Transverse colon (tissue), 4 donors: ENCODE measurements around the gene KRT72. TPM values are rescaled to one million over a fixed set of nuclear protein-coding genes. Genes with fewer than 3 reads are reported as not detected.

Experiments
- DNase-seq: peaks from one replicate; pipeline ENCODE4 v3.0.0-alpha.2; 2019
- H3K27ac ChIP-seq, 4 donors: fragments of 200-600 bp; sonication (generic); 2 replicates each; pipeline ENCODE4 v1.5.1; 2016 to 2018; ENCODE audit warnings: inconsistent platforms in 4 of 4
- H3K27me3 ChIP-seq: fragments of 200-600 bp; sonication (generic); 2 replicates; pipeline ENCODE4 v1.5.1; 2017; ENCODE audit warnings: inconsistent platforms
- H3K36me3 ChIP-seq, 4 donors: fragments of 200-600 bp; sonication (generic); 2 replicates each; pipeline ENCODE4 v1.5.1; 2017 to 2019; ENCODE audit warnings: inconsistent platforms in 4 of 4
- H3K4me1 ChIP-seq, 4 donors: fragments of 200-600 bp; sonication (generic); 2 replicates each; pipeline ENCODE4 v1.5.1; 2017 to 2020; ENCODE audit warnings: inconsistent platforms in 4 of 4
- H3K4me3 ChIP-seq, 4 donors: fragments of 200-600 bp; sonication (generic); 1 replicate in 1 of 4; 2 replicates in 3 of 4; pipeline versions ENCODE4 v1.5.1 to v1.6.1; 2017 to 2019; ENCODE audit warnings: inconsistent platforms in 4 of 4
- H3K9me3 ChIP-seq, 2 donors: fragments of 200-600 bp; sonication (generic); 2 replicates each; pipeline ENCODE4 v1.5.1; 2017 to 2019; ENCODE audit warnings: inconsistent platforms in 2 of 2
- EP300 ChIP-seq: sonication (generic); formaldehyde crosslinking; IDR thresholded peaks from one replicate; pipeline ENCODE4 v1.6.1; 2017; ENCODE audit warnings: antibody characterized with exemption, low read depth
- POLR2A ChIP-seq: fragments of 450-650 bp; IDR thresholded peaks from one replicate; pipeline ENCODE4 v1.6.1; 2016; ENCODE audit warnings: antibody characterized with exemption, mild to moderate bottlenecking, moderate library complexity
- POLR2AphosphoS5 ChIP-seq, 3 donors: sonication (generic); formaldehyde crosslinking; IDR thresholded peaks; one replicate each; pipeline ENCODE4 v1.6.1; 2016; ENCODE audit warnings: antibody characterized with exemption in 3 of 3
- WGBS, 2 donors: methylation state at CpG; one replicate each; pipeline ENCODE4 v1.1.5; 2018; ENCODE audit warnings: low coverage in 1 of 2; 5-methylcytosine and 5-hydroxymethylcytosine counted together
- in situ Hi-C, 4 donors: fragments of 200-750 bp; cut with MboI; loops; one replicate each; pipeline versions ENCODE4 v1.15.0 to v1.15.1; 2017; ENCODE audit warnings: low sequenced_read_pairs in 3 of 4, low pct_ligation_motif_present in 1 of 4, low pct_unique_long_range_greater_than_20kb in 1 of 4
- intact Hi-C: fragments of 100-400 bp; cut with DNase I; formaldehyde crosslinking; loops from one replicate; pipeline ENCODE4 v1.15.1; 2023; ENCODE audit warnings: low total_unique reads
- total RNA-seq, 4 donors: library from RNA; depleted of rRNA; stranded (reverse); fragments of >200 nt; gene quantifications; one replicate each; pipeline ENCODE4 v1.1.0, GENCODE V29; 2016
- TF ChIP-seq, protein P1 (sequence below), 5 experiments: fragments of 200-600 bp in 3 of 5; fragments of 450-650 bp in 2 of 5; sonication (generic) in 3 of 5; IDR thresholded peaks; 1 replicate in 2 of 5; 2 replicates in 3 of 5; pipeline ENCODE4 v1.5.1; 2016 to 2017; ENCODE audit warnings: antibody characterized with exemption in 5 of 5, inconsistent platforms in 3 of 5, mild to moderate bottlenecking in 2 of 5, moderate library complexity in 1 of 5

The KRT72 gene
- total RNA-seq, 4 donors from 2014 or later, result not detected

DNA sequence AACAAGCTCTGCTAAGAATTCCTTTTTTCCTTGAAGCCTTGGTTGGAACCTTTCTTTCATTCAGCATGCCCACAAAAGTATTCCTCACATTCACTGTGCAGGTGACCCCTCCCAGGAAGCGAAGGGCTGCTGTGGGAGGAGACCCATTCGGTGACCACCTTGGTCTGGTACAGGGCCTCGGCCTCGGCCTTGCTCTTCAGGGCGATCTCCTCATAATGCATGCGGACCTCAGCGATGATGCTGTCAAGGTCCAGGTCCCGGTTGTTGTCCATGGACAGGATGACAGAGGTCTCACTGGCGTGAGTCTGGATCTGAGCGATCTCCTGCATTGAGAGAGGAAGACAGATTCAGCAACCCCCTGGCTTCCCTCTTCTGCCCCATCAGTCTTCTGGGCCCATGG, 30.8 kb downstream of the KRT72 start:
- Histone ChIP-seq H3K9me3 (no peaks in the 10 kb centered on the region), H3K4me3 (no peak overlapping the region), H3K27me3 (no peaks in the 10 kb centered on the region), H3K27ac (no peak overlapping the region), H3K36me3 (no peaks in the 10 kb centered on the region), H3K4me1 (no peaks in the 10 kb centered on the region)
- in situ Hi-C loops, result no loop called here
- intact Hi-C loops, result no loop called here
- WGBS, 2 donors, result 89 to 100% methylated on average over 1 to 10 of the region's 10 CpGs
- TF ChIP-seq, protein P1, sequence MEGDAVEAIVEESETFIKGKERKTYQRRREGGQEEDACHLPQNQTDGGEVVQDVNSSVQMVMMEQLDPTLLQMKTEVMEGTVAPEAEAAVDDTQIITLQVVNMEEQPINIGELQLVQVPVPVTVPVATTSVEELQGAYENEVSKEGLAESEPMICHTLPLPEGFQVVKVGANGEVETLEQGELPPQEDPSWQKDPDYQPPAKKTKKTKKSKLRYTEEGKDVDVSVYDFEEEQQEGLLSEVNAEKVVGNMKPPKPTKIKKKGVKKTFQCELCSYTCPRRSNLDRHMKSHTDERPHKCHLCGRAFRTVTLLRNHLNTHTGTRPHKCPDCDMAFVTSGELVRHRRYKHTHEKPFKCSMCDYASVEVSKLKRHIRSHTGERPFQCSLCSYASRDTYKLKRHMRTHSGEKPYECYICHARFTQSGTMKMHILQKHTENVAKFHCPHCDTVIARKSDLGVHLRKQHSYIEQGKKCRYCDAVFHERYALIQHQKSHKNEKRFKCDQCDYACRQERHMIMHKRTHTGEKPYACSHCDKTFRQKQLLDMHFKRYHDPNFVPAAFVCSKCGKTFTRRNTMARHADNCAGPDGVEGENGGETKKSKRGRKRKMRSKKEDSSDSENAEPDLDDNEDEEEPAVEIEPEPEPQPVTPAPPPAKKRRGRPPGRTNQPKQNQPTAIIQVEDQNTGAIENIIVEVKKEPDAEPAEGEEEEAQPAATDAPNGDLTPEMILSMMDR (IDR thresholded peaks at IDR 0.05), result no peak
- no peak for TF ChIP-seq POLR2A
- no peak for TF ChIP-seq POLR2AphosphoS5 (IDR thresholded peaks at IDR 0.05)
- no peak for TF ChIP-seq EP300
- DNase-seq, result no peak

DNA sequence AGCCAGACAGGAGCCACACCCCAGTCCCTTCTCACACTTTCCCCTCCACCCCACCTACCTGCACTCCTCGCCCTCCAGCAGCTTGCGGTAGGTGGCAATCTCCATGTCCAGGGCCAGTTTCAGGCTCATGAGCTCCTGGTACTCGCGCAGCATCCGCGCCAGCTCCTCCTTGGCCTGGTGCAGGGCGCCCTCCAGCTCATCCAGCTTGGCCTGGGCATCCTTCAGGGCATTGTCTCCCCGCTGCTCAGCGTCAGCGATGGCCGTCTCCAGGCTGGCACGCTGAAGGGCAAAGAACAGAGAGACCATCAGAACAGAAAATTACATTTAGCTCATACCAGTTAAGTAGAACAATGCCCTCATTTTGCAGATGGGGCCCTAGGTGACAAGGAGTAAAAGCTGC, 33.2 kb downstream of the KRT72 start:
- intact Hi-C loops (no loop called here), in situ Hi-C loops (no loop called here)
- 67 to 89% methylated on average over 1 to 12 of the region's 12 CpGs for WGBS, 2 donors
- H3K36me3 ChIP-seq, result no peaks in the 10 kb centered on the region
- no peak for DNase-seq
- no peaks in the 10 kb centered on the region for H3K27me3 ChIP-seq
- TF ChIP-seq POLR2A (no peak), EP300 (no peak), POLR2AphosphoS5 (IDR thresholded peaks at IDR 0.05) (no peak)
- TF ChIP-seq, protein P1 (IDR thresholded peaks at IDR 0.05), result no peak
- no peak overlapping the region for H3K4me3 ChIP-seq
- no peaks in the 10 kb centered on the region for H3K4me1 ChIP-seq
- H3K27ac ChIP-seq, result no peak overlapping the region
- H3K9me3 ChIP-seq, result no peaks in the 10 kb centered on the region

DNA sequence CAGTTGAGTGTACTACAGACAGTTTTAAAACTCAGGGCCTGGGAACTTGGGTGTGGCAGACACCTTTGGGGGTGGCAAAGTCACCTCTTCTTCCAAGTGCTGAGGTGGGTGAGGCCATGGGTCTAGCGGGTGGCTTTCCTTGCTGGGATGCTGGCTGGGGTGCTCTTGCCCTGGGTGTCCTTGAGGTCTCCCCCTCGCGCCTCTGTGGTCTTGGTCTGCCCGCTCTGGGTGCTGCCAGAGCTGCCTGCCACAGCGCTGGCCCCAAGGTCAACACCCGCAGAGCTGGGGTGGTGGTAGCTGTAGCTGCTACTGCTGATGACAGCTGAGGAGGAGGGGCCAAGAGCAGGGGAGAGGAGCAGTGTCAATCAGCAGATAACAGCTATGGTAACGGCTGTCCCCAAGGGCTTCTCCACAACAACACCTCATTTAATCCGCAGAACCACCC, 34.4 kb downstream of the KRT72 start:
- no peak for TF ChIP-seq POLR2A
- TF ChIP-seq EP300, result no peak
- TF ChIP-seq, protein P1 (IDR thresholded peaks at IDR 0.05), result no peak
- TF ChIP-seq POLR2AphosphoS5 (IDR thresholded peaks at IDR 0.05), result no peak
- intact Hi-C loops (no loop called here), in situ Hi-C loops (no loop called here)
- H3K27ac ChIP-seq, result no peak overlapping the region
- H3K27me3 ChIP-seq, result no peaks in the 10 kb centered on the region
- DNase-seq, result no peak
- no peak overlapping the region for H3K4me3 ChIP-seq
- H3K36me3 ChIP-seq, result no peaks in the 10 kb centered on the region
- no peaks in the 10 kb centered on the region for H3K4me1 ChIP-seq
- 76% methylated on average over 8 of the region's 8 CpGs; no CpG with 5 or more reads in 1 of the 2 donors for WGBS, 2 donors
- H3K9me3 ChIP-seq, result no peaks in the 10 kb centered on the region

DNA sequence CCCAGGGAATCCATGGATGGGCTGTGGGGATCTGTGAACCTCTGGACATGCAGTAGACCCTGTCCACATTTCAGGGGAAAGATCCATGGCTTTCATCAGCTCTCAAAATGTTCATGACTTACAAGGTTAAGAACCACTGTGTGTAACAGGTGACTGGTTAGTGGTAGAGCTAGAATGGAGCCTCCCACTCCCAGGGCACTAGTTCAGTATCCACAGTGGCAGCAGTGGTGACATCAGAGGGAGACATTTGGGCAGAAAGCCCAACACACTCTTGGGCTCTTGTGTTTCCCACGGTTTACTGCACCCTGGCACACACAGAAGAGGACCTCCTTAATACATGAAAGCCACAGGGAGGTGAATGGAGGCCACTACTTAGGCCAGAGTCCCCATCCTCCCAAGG, 36.7 kb downstream of the KRT72 start:
- Histone ChIP-seq H3K36me3 (no peaks in the 10 kb centered on the region), H3K27ac (no peak overlapping the region), H3K27me3 (no peaks in the 10 kb centered on the region), H3K4me1 (no peaks in the 10 kb centered on the region), H3K4me3 (no peak overlapping the region), H3K9me3 (no peaks in the 10 kb centered on the region)
- in situ Hi-C loops, result no loop called here
- intact Hi-C loops, result no loop called here
- DNase-seq, result no peak
- TF ChIP-seq, protein P1 (IDR thresholded peaks at IDR 0.05), result no peak
- no peak for TF ChIP-seq POLR2AphosphoS5 (IDR thresholded peaks at IDR 0.05)
- TF ChIP-seq EP300, result no peak
- TF ChIP-seq POLR2A, result no peak
- WGBS, 2 donors, result 44% methylated on average over 1 of the region's 1 CpG; no CpG with 5 or more reads in 1 of the 2 donors
